MM.1S (cell line): Measurements from ENCODE around the gene ROBO2.

ENCODE experiments used
- DNase-seq: peaks from one replicate; pipeline ENCODE4 v3.0.0-alpha.2; 2015
- H2AFZ ChIP-seq: fragments of 300-600 bp; sonication (generic); 2 replicates; pipeline ENCODE4 v1.6.0; 2016; ENCODE audit warnings: antibody characterized with exemption, low read length
- H3F3A ChIP-seq: fragments of 300-600 bp; sonication (generic); 2 replicates; pipeline ENCODE4 v1.6.1; 2016; ENCODE audit warnings: mild to moderate bottlenecking, antibody characterized with exemption, low read length, moderate library complexity, mixed read lengths; ENCODE audit not compliant: insufficient read depth
- H3K27ac ChIP-seq: fragments of 300-600 bp; sonication (generic); 2 replicates; pipeline ENCODE4 v1.5.1; 2016; ENCODE audit warnings: mild to moderate bottlenecking, low read length
- H3K27me3 ChIP-seq: fragments of 300-600 bp; sonication (generic); replicated peaks from 2 replicates; pipeline ENCODE4 v1.6.0; 2016; ENCODE audit warnings: low read length; ENCODE audit not compliant: insufficient read depth
- H3K36me3 ChIP-seq: fragments of 300-600 bp; sonication (generic); replicated peaks from 2 replicates; pipeline ENCODE4 v1.6.1; 2016; ENCODE audit warnings: mild to moderate bottlenecking, low read length, mixed read lengths; ENCODE audit not compliant: insufficient read depth
- H3K4me1 ChIP-seq: fragments of 300-600 bp; sonication (generic); 2 replicates; pipeline ENCODE4 v1.6.1; 2016; ENCODE audit warnings: low read length, mixed read lengths
- H3K4me2 ChIP-seq: fragments of 300-600 bp; sonication (generic); 2 replicates; pipeline ENCODE4 v1.6.0; 2016; ENCODE audit warnings: low read depth, low read length
- H3K4me3 ChIP-seq: fragments of 300-600 bp; sonication (generic); 2 replicates; pipeline ENCODE4 v1.5.1; 2016; ENCODE audit warnings: low read length, mixed read lengths
- H3K79me2 ChIP-seq: fragments of 300-600 bp; sonication (generic); 2 replicates; pipeline ENCODE4 v1.6.1; 2016; ENCODE audit warnings: mixed run types, low read length, mixed read lengths
- H3K9ac ChIP-seq: fragments of 300-600 bp; sonication (generic); 2 replicates; pipeline ENCODE4 v1.6.1; 2016; ENCODE audit warnings: low read length, mixed read lengths
- H3K9me2 ChIP-seq: fragments of 300-600 bp; sonication (generic); replicated peaks from 2 replicates; pipeline ENCODE4 v1.6.1; 2016; ENCODE audit warnings: mild to moderate bottlenecking, low read length, mixed read lengths; ENCODE audit not compliant: insufficient read depth
- H3K9me3 ChIP-seq: fragments of 300-600 bp; sonication (generic); replicated peaks from 2 replicates; pipeline ENCODE4 v1.6.1; 2016; ENCODE audit warnings: mild to moderate bottlenecking, low read length, mixed read lengths; ENCODE audit not compliant: insufficient read depth
- H4K20me1 ChIP-seq: fragments of 300-600 bp; sonication (generic); 2 replicates; pipeline ENCODE4 v1.6.1; 2016; ENCODE audit warnings: mild to moderate bottlenecking, low read length, moderate library complexity, mixed read lengths; ENCODE audit not compliant: insufficient read depth
- CTCF ChIP-seq: fragments of 300-600 bp; sonication (generic); IDR thresholded peaks from 2 replicates; pipeline ENCODE4 v1.5.1; 2016; ENCODE audit warnings: antibody characterized with exemption, low read length, mixed read lengths
- EZH2 ChIP-seq: fragments of 300-600 bp; sonication (generic); optimal IDR thresholded peaks from 2 replicates; pipeline ENCODE3; 2017; ENCODE audit warnings: low read depth, mild to moderate bottlenecking, antibody characterized with exemption, low read length, mixed read lengths
- EZH2phosphoT487 ChIP-seq: fragments of 300-600 bp; sonication (generic); IDR thresholded peaks from 2 replicates; pipeline ENCODE4 v1.6.1; 2018; ENCODE audit warnings: antibody characterized with exemption, low read length

ROBO2 gene

GRCh38 chr3:77053795-77054194, 13.9 kb downstream of the ROBO2 start:
- Histone ChIP-seq H3F3A (no peaks in the 10 kb centered on the region), H3K9me2 (no peaks in the 10 kb centered on the region), H2AFZ (no peak overlapping the region), H4K20me1 (no peaks in the 10 kb centered on the region), H3K9me3 (no peaks in the 10 kb centered on the region), H3K27ac (no peak overlapping the region), H3K9ac (no peak overlapping the region), H3K36me3 (no peaks in the 10 kb centered on the region), H3K4me3 (no peak overlapping the region), H3K4me2 (no peak overlapping the region), H3K79me2 (no peaks in the 10 kb centered on the region), H3K27me3 (no peaks in the 10 kb centered on the region), H3K4me1 (no peaks in the 10 kb centered on the region)
- DNase-seq, result no peak
- no peak for TF ChIP-seq EZH2phosphoT487
- TF ChIP-seq EZH2, result no peak
- no peak for TF ChIP-seq CTCF

- H2AFZ ChIP-seq, result no peak overlapping the region
- H3K27ac ChIP-seq, result no peak overlapping the region
- H4K20me1 ChIP-seq, result no peaks in the 10 kb centered on the region
- TF ChIP-seq EZH2phosphoT487 (no peak), CTCF (no peak), EZH2 (no peak)
- no peaks in the 10 kb centered on the region for H3K4me1 ChIP-seq
- H3K9me2 ChIP-seq, result no peaks in the 10 kb centered on the region
- H3K4me2 ChIP-seq, result no peak overlapping the region
- H3K4me3 ChIP-seq, result no peak overlapping the region
- H3K36me3 ChIP-seq, result no peaks in the 10 kb centered on the region
- no peak for DNase-seq
- no peaks in the 10 kb centered on the region for H3K9me3 ChIP-seq
- no peaks in the 10 kb centered on the region for H3K27me3 ChIP-seq
- H3K9ac ChIP-seq, result no peak overlapping the region
- no peaks in the 10 kb centered on the region for H3F3A ChIP-seq
- no peaks in the 10 kb centered on the region for H3K79me2 ChIP-seq
Measured at GRCh38 chr3:77055841-77056341, 16.0 kb downstream of the ROBO2 start.

GRCh38 chr3:77059354-77059753, 19.5 kb downstream of the ROBO2 start:
- H3K27me3 ChIP-seq, result no peaks in the 10 kb centered on the region
- H3F3A ChIP-seq, result no peaks in the 10 kb centered on the region
- no peaks in the 10 kb centered on the region for H3K36me3 ChIP-seq
- TF ChIP-seq CTCF (no peak), EZH2phosphoT487 (no peak), EZH2 (no peak)
- H3K79me2 ChIP-seq, result no peaks in the 10 kb centered on the region
- no peak for DNase-seq
- H3K27ac ChIP-seq, result no peak overlapping the region
- no peak overlapping the region for H2AFZ ChIP-seq
- no peaks in the 10 kb centered on the region for H4K20me1 ChIP-seq
- no peaks in the 10 kb centered on the region for H3K9me2 ChIP-seq
- no peaks in the 10 kb centered on the region for H3K4me1 ChIP-seq
- H3K9ac ChIP-seq, result no peak overlapping the region
- no peaks in the 10 kb centered on the region for H3K9me3 ChIP-seq
- no peak overlapping the region for H3K4me3 ChIP-seq
- H3K4me2 ChIP-seq, result no peak overlapping the region
